Keratinocyte (primary cell): ENCODE results near the gene ZNF35. TPM values are rescaled to one million over a fixed set of nuclear protein-coding genes. Genes with fewer than 3 reads are reported as not detected.

Experiments
- DNase-seq: peaks from one replicate; pipeline ENCODE4 v3.0.0-alpha.2; 2011; ENCODE audit warnings: low read depth, missing footprints, low spot score
- FAIRE-seq: peaks from 2 replicates; lab custom pipeline; 2011; peaks lifted over from hg19 to GRCh38; lab: Jason Lieb, UNC
- H2AFZ ChIP-seq: 2 replicates; pipeline ENCODE4 v1.6.0; 2012; ENCODE audit warnings: low read length, control low read depth, inconsistent platforms; ENCODE audit not compliant: control insufficient read depth
- H3K27ac ChIP-seq: 2 replicates; pipeline ENCODE4 v1.5.1; 2011; ENCODE audit warnings: low read length; ENCODE audit not compliant: control insufficient read depth, insufficient read depth
- H3K27me3 ChIP-seq: 3 replicates; pipeline ENCODE4 v1.6.0; 2011; ENCODE audit warnings: low read length; ENCODE audit not compliant: control insufficient read depth, insufficient read depth; ENCODE audit errors: extremely low read depth
- H3K36me3 ChIP-seq, 2 experiments: 2 replicates in 1 of 2; 3 replicates in 1 of 2; pipeline ENCODE4 v1.5.1; 2011; ENCODE audit warnings: low read length in 2 of 2, mild to moderate bottlenecking in 1 of 2; ENCODE audit not compliant: control insufficient read depth in 2 of 2, insufficient read depth in 2 of 2; ENCODE audit errors: extremely low read depth in 1 of 2
- H3K4me1 ChIP-seq: 3 replicates; pipeline ENCODE4 v1.5.1; 2011; ENCODE audit warnings: low read length; ENCODE audit not compliant: control insufficient read depth, insufficient read depth; ENCODE audit errors: extremely low read depth
- H3K4me2 ChIP-seq: 3 replicates; pipeline ENCODE4 v1.6.0; 2011; ENCODE audit warnings: low read depth, low read length; ENCODE audit not compliant: control insufficient read depth, insufficient read depth; ENCODE audit errors: extremely low read depth
- H3K4me3 ChIP-seq, 3 experiments: fragments of 200-600 bp in 1 of 3; sonication (generic) in 1 of 3; 2 replicates in 2 of 3; 3 replicates in 1 of 3; pipeline ENCODE4 v1.5.1; 2011 to 2016; ENCODE audit warnings: low read length in 3 of 3, mild to moderate bottlenecking in 3 of 3, control low read depth in 2 of 3, inconsistent platforms in 1 of 3, low read depth in 1 of 3, mixed read lengths in 1 of 3, mixed run types in 1 of 3, moderate library complexity in 1 of 3; ENCODE audit not compliant: control insufficient read depth in 2 of 3, insufficient read depth in 2 of 3; ENCODE audit errors: extremely low read depth in 1 of 3
- H3K79me2 ChIP-seq: 2 replicates; pipeline ENCODE4 v1.6.0; 2012; ENCODE audit warnings: low read length; ENCODE audit not compliant: control insufficient read depth, insufficient read depth
- H3K9ac ChIP-seq: 3 replicates; pipeline ENCODE4 v1.6.0; 2011; ENCODE audit warnings: low read length; ENCODE audit not compliant: control insufficient read depth, insufficient read depth; ENCODE audit errors: extremely low read depth
- H3K9me1 ChIP-seq: 3 replicates; pipeline ENCODE4 v1.6.0; 2011; ENCODE audit warnings: low read length; ENCODE audit not compliant: control insufficient read depth, insufficient read depth; ENCODE audit errors: extremely low read depth
- H3K9me3 ChIP-seq: 2 replicates; pipeline ENCODE4 v1.5.1; 2012; ENCODE audit warnings: low read depth, low read length; ENCODE audit not compliant: control insufficient read depth
- H4K20me1 ChIP-seq: 3 replicates; pipeline ENCODE4 v1.6.0; 2011; ENCODE audit warnings: low read length; ENCODE audit not compliant: control insufficient read depth, insufficient read depth; ENCODE audit errors: extremely low read depth
- CTCF ChIP-seq, 3 experiments: IDR thresholded peaks in 1 of 3; conservative IDR thresholded peaks in 1 of 3; optimal IDR thresholded peaks in 1 of 3; 2 replicates in 2 of 3; 3 replicates in 1 of 3; pipeline versions ENCODE3 to v1.5.1; 2011; ENCODE audit warnings: low read length in 3 of 3, mild to moderate bottlenecking in 3 of 3, moderate library complexity in 2 of 3, control low read depth in 1 of 3, inconsistent platforms in 1 of 3; ENCODE audit not compliant: insufficient read depth in 2 of 3; ENCODE audit errors: extremely low read depth in 1 of 3
- EZH2 ChIP-seq: IDR thresholded peaks from one replicate; pipeline ENCODE4 v1.6.1; 2012; ENCODE audit warnings: inconsistent platforms, mild to moderate bottlenecking, low read length, moderate library complexity
- dilution Hi-C: fragments of 300-500 bp; cut with MboI; formaldehyde crosslinking; loops from one replicate; pipeline ENCODE4 v1.7.0; 2020; ENCODE audit warnings: low sequenced_read_pairs; ENCODE audit not compliant: extremely low pct_ligation_motif_present
- polyA plus RNA-seq, 5 experiments: library from polyadenylated mRNA; depleted of rRNA in 3 of 5; stranded (reverse) in 3 of 5; stranded (forward) in 1 of 5; unstranded in 1 of 5; fragments of >200 nt; gene quantifications; 1 replicate in 1 of 5; 2 replicates in 3 of 5; 3 replicates in 1 of 5; pipeline versions ENCODE4 v1.2.1 to v1.2.3, GENCODE V29; 2011 to 2012; ENCODE audit warnings: missing spikeins in 2 of 5, low read depth in 1 of 5, low replicate concordance in 1 of 5

The ZNF35 gene
- polyA plus RNA-seq, 1 donor (not counting 4 experiments of a cell fraction or from before 2014, with no cell fraction given), result 6.3 TPM

- H3K27me3 ChIP-seq, result no peaks in the 10 kb centered on the region
- no peaks in the 10 kb centered on the region for H3K9me1 ChIP-seq
- H3K4me1 ChIP-seq, result no peaks in the 10 kb centered on the region
- H2AFZ ChIP-seq, result no peak overlapping the region
- TF ChIP-seq EZH2 (no peak), CTCF (optimal IDR thresholded peaks at IDR 0.05 in 1 of 3, IDR thresholded peaks at IDR 0.05 in 1 of 3, conservative IDR thresholded peaks at IDR 0.05 in 1 of 3; ENCODE audit: extremely low read depth in 1 of 3, insufficient read depth in 2 of 3, low read length in 3 of 3) (no peak)
- H3K4me3 ChIP-seq, result no peak overlapping the region
- dilution Hi-C loops, result no loop called here
- H3K9me3 ChIP-seq, result no peaks in the 10 kb centered on the region
- H3K27ac ChIP-seq, result no peak overlapping the region
- no peaks in the 10 kb centered on the region for H3K79me2 ChIP-seq
- DNase-seq (no peak), FAIRE-seq (peak; percentile 23)
- H3K9ac ChIP-seq, result no peak overlapping the region
- peaks cover 30 to 36% of the 10 kb centered on the region in 2 experiments for H3K36me3 ChIP-seq
- H3K4me2 ChIP-seq, result no peak overlapping the region
- no peaks in the 10 kb centered on the region for H4K20me1 ChIP-seq
Measured at GRCh38 chr3:44659434-44659833, 10.9 kb downstream of the ZNF35 start.

GRCh38 chr3:44661189-44661588, 12.7 kb downstream of the ZNF35 start:
- Histone ChIP-seq H3K9ac (no peak overlapping the region), H3K79me2 (no peaks in the 10 kb centered on the region), H3K27ac (no peak overlapping the region), H4K20me1 (no peaks in the 10 kb centered on the region), H3K36me3 (peaks cover 29 to 31% of the 10 kb centered on the region in 2 experiments), H3K4me2 (no peak overlapping the region), H3K27me3 (no peaks in the 10 kb centered on the region), H3K9me1 (no peaks in the 10 kb centered on the region), H3K4me1 (no peaks in the 10 kb centered on the region), H2AFZ (no peak overlapping the region), H3K4me3 (no peak overlapping the region), H3K9me3 (no peaks in the 10 kb centered on the region)
- TF ChIP-seq EZH2, result no peak
- peak; percentile 4 to 56 (median 47) for TF ChIP-seq CTCF (optimal IDR thresholded peaks at IDR 0.05 in 1 of 3, IDR thresholded peaks at IDR 0.05 in 1 of 3, conservative IDR thresholded peaks at IDR 0.05 in 1 of 3; ENCODE audit: extremely low read depth in 1 of 3, insufficient read depth in 2 of 3, low read length in 3 of 3)
- FAIRE-seq (no peak), DNase-seq (no peak)
- dilution Hi-C loops, result no loop called here
